PFSK-1 (cell line): ENCODE data around the gene PHOX2B. TPM values are rescaled to one million over a fixed set of nuclear protein-coding genes. Genes with fewer than 3 reads are reported as not detected.

Source experiments
- FOXP2 ChIP-seq: optimal IDR thresholded peaks from 2 replicates; pipeline ENCODE3; 2011; ENCODE audit warnings: borderline replicate concordance, control low read depth, inconsistent platforms; ENCODE audit not compliant: insufficient read depth; ENCODE audit errors: extremely low read length, extremely low read depth
- POLR2AphosphoS5 ChIP-seq: IDR thresholded peaks from 2 replicates; pipeline ENCODE4 v1.6.1; 2012; ENCODE audit warnings: low read depth, mild to moderate bottlenecking, control low read depth, low read length, moderate library complexity
- REST ChIP-seq, 2 experiments: IDR thresholded peaks; 2 replicates each; pipeline versions ENCODE4 v1.6.1 to v1.8.0; 2011 to 2012; ENCODE audit warnings: low read depth in 2 of 2, low read length in 2 of 2, control low read depth in 1 of 2, inconsistent platforms in 1 of 2, mild to moderate bottlenecking in 1 of 2, moderate library complexity in 1 of 2; ENCODE audit not compliant: insufficient read depth in 1 of 2
- SIN3A ChIP-seq: IDR thresholded peaks from 2 replicates; pipeline ENCODE4 v1.6.1; 2012; ENCODE audit warnings: mild to moderate bottlenecking, low read length, moderate library complexity, borderline replicate concordance; ENCODE audit not compliant: insufficient read depth
- TAF1 ChIP-seq: IDR thresholded peaks from 2 replicates; pipeline ENCODE4 v1.6.1; 2012; ENCODE audit warnings: low read length, control low read depth, borderline replicate concordance; ENCODE audit not compliant: insufficient read depth
- polyA plus RNA-seq: library from polyadenylated mRNA; unstranded; fragments of >200 nt; gene quantifications from one replicate; pipeline ENCODE4 v1.2.1, GENCODE V29; 2012; ENCODE audit warnings: low read depth, missing spikeins; ENCODE audit not compliant: insufficient read length

Gene PHOX2B
- not detected for polyA plus RNA-seq

GRCh38 chr4:41748571-41749475 is at the start of gene PHOX2B:
TSS of gene PHOX2B (minus strand) at chr4:41748725. CDS start at chr4:41748610, 115 bp downstream.
- TF ChIP-seq REST (IDR thresholded peaks at IDR 0.05; ENCODE audit: insufficient read depth in 1 of 2, low read depth in 2 of 2, low read length in 2 of 2): no peak
- TF ChIP-seq TAF1: no peak
- no peak for TF ChIP-seq FOXP2
- TF ChIP-seq SIN3A: no peak
- TF ChIP-seq POLR2AphosphoS5: no peak

GRCh38 chr4:41797260-41797659 is 48.7 kb upstream of the PHOX2B start:
- TF ChIP-seq REST (IDR thresholded peaks at IDR 0.05; ENCODE audit: insufficient read depth in 1 of 2, low read depth in 2 of 2, low read length in 2 of 2) (no peak), POLR2AphosphoS5 (no peak), SIN3A (no peak), TAF1 (no peak), FOXP2 (no peak)

- TF ChIP-seq FOXP2 (no peak), POLR2AphosphoS5 (no peak), SIN3A (no peak), REST (IDR thresholded peaks at IDR 0.05; ENCODE audit: insufficient read depth in 1 of 2, low read depth in 2 of 2, low read length in 2 of 2) (no peak), TAF1 (no peak)
Observed at GRCh38 chr4:41796545-41797210, 48.2 kb upstream of the PHOX2B start.

GRCh38 chr4:41795796-41796385 is 47.4 kb upstream of the PHOX2B start:
- TF ChIP-seq POLR2AphosphoS5 (no peak), SIN3A (no peak), FOXP2 (no peak), REST (IDR thresholded peaks at IDR 0.05; ENCODE audit: insufficient read depth in 1 of 2, low read depth in 2 of 2, low read length in 2 of 2) (no peak), TAF1 (no peak)
